SIG-M5 treated with dmso at 0.1 percent for 504 hours (cell line): ENCODE data around the gene EFNB2.

Experiments used
- DNase-seq: peaks from one replicate; lab custom pipeline; 2025; ENCODE audit not compliant: unreplicated experiment; lab: John Stamatoyannopoulos, UW

The EFNB2 gene

DNA sequence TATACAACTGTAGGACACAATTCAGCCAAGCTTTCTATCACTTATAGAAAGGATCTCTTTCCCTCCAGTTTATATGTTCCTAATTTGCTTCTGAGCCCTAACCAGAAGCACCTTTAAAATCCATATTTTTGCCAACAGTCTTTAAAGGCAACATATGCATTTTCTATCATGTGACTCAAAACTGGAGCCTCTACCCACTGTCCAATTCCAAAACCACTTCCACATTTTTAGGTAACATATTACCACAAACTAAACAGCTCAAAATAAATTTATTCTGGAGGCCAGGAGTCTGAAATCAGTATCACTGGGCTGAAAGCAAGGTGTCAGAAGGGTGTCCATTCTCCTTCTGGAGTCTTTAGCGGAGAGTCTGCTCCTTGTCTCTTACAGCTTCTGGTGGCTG, 15.9 kb upstream of the EFNB2 start:
- DNase-seq: no peak

DNA sequence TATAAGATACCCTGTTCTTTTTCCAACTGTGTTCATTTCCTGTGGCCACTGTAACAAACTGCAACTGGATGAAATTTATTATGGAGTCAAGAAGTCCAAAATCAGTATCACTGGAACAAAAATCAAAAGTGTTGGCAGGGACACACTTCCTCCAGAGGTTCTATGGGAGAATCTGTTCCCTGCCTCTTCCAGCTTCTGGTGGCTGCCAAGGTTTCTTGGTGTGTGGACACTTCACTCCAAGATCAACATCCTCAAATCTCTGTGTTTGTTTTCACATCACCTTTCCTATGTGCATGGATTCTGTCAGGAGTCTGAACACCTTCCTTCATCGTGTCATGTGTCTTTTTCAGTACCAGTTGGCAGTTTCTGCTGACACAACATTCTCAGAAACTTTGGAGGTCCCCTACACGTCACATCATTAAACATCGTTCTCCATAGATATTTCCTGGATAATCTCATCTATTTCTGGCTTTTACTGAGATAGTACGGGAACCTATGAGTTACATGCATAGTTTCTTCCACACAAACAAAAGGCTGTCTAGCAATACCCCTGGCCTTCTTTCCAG, 15.2 kb upstream of the EFNB2 start:
- no peak for DNase-seq

DNA sequence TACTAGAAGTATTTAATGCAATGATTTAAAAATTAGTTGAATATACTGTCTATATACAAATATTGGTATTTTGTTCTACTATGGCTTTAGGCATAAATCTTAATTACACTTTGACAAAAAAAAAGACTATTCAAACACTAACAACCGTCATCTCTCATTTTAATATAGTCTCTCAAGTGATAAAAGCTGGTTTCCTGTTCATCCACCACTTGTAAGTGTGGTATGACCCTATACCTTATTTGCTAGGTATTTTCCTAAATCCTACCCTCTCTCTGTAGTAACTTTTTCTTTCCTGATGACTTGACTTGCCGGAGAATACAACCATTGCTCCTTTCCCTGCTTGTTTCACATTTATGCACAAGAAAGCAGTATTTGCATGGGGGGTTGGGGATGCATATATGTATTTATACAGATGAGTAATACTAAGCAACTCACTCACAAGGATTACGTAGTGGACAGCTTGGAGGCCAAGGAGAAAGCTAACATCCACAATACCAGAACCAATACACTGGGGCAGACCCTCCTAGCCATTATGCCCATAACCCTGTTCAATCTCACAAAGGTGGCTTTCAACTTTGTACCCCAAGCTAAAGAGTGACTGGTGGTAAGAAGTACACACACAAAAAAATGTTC, 12.7 kb upstream of the EFNB2 start:
- DNase-seq: no peak

DNA sequence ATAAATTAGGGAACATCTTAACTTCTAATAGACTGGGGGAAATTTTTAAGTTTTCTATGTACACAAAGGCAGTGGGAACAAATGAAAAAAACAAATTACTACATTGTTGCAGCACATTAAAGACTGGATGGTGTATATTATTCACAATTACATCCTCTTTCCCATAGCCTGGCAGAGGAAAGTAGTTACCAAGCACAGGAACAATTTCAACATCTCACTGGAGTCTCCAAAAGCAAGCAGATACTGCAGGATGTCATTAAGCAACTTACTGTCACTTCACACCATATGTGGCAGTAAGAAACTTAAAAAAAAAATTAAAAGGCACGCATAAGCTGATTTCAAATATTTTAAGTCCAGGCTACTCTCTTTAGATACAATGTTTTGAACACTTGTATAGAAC, 6.4 kb upstream of the EFNB2 start:
- peak; percentile 57 for DNase-seq

- DNase-seq: no peak
These were observed 5.2 kb upstream of the EFNB2 start for GRCh38 chr13:106540613-106541012.

- no peak for DNase-seq
These were observed 2.1 kb upstream of the EFNB2 start for GRCh38 chr13:106537521-106537920.

- peak; percentile 69 for DNase-seq
These were observed 977 bp upstream of the EFNB2 start for GRCh38 chr13:106536244-106537034.

DNA sequence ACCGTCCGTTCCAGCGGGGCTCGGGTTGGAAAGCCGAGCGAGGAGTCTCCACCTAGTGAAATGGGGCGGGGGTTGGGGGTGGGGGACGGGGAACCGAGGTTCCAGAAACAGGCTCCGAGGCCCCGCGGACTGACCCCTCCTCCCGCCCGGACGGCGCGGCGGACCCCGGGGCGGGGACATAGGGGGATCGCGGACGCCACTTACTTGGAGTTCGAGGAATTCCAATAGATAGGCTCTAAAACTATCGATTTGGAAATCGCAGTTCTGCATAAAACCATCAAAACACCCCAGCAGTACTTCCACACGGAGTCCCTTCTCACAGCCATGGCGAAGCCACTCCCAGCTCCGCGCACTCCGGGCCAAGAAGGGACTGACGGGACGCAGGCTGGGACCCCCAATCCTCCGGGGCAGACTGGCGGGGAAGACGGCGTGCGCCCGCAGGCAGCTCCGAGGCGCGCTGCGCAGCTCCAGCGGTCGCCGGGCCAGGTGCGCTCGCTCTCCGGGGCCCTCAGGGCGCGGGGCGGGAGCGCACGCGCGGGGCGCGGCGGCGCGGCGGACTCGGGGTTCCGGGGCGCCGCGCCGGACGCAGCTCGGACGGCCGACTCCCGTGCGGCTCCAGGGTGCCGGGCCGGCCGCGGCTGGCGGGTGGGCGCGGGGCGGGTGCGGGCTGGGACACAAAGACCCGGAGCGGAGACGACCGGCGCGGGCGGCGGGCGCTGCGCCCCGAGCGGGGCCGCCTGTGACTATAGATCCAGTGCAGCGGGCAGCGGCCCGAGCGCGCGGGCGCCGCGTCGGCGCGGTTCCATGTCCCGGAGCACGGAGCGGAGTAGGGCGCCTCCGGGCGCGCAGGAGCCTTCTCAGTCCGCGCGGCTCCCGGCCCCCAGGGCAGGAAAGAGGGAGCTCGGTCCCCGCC, 567 bp downstream of the EFNB2 start:
- DNase-seq: no peak

DNA sequence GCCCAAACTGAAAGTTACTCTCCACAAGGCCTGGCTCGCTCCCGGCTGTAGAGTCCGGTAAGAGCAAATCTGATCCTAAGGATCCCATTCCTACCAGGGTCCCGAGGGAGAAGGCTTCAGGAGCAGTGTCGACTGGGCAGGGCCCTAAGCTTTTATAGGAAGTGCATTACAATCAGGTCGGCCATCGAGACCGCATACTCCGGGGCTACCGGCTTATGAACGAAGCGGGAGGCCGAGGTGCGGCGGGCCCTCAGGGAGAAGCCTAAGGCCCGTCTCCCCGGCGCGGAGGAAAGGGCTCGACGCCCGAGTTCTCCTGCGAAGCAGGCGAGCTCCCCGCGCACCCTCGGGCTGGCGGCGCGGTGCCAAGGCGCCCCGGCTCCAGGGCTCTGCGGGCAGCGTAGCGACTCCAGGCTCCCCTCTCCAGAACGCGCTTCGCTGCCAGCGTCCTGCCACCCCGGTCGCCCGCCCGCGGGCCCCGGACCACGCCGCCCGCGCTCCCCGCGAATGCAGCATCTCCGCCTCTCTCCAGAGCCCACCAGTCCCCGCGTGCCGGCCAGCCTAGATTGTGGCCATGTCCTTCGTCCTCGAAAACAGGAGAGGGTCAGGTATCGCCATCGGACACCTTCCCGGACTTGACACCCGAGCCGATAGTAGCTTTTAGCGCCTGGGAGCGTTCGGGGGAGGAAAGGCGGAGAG, 1.4 kb downstream of the EFNB2 start:
- DNase-seq: no peak

DNA sequence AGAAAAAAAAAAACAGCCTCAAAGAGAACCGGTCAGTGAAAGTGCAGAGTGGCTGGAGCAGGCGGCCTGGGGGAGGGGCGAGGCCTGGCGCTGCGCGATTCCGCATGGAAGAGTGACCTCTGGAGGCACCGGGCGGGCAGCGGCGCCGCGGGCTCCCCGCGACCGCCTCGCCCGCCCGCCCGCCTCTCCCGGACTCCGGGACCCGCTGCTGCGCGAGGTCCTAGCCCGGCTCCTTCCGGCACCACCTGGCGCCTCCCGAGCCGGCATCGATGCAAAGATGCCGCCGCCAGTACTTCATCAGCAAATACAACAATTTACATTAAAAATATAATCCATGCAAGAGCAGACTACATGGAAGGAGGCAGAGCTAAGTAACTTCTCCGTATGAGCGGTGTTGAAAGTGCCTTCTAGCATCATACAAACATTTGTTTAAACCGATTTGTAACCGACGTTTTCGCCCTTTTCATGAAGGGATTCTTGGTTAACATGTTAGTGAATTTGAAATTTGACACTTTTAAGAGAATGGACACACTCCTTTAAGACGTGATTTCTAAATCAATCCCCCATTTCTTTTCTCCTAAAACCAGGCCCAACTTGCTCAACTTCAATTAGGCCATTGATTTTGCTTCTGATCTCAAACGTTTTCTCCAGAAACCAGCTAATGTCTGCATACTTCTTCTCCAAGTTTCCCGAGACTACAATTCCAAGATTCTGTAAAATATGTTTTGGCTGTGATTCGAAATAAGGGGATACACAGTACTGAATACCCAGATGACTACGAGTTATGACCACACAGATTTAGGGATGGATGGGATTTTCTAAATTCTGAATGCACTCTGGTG, 2.1 kb downstream of the EFNB2 start:
- DNase-seq: no peak

GRCh38 chr13:106532111-106532929, 3.1 kb downstream of the EFNB2 start:
- DNase-seq: no peak

- DNase-seq: no peak
These were observed 4.4 kb downstream of the EFNB2 start for GRCh38 chr13:106530980-106531481.

DNA sequence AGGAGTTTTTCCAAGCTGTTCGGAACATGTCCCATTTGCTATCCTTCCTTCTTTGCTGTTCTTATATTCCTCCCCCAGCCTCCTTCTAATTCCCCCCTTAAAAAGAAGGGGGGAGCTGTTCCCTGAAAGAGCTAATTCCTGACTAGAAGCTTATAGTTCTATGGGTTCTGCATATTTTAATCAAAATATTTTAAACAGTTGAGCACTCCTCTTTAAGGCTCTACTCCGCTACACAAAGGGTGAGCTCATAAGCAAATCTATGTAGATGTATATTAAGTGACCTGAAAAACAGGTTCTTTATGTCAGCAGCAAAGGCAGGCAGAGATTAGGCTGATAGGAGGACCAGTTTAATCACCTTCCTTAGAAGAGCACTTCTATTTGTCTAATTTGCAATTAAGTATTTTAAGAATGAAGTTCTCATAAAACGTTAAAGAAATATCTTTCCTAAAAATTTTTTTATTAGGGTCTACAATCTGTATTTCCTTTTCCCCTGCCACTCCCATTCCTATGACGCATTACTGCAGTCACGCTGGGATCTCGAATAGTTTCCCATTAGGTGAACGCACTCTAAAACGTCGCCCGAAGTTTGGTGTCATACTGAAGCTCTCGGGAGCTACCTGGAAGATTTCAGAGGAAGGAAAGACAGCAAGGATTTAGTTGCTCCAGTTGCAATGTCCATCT, 5.2 kb downstream of the EFNB2 start:
- peak; percentile 21 for DNase-seq

- no peak for DNase-seq
These were observed 5.9 kb downstream of the EFNB2 start for GRCh38 chr13:106529415-106530170.

DNA sequence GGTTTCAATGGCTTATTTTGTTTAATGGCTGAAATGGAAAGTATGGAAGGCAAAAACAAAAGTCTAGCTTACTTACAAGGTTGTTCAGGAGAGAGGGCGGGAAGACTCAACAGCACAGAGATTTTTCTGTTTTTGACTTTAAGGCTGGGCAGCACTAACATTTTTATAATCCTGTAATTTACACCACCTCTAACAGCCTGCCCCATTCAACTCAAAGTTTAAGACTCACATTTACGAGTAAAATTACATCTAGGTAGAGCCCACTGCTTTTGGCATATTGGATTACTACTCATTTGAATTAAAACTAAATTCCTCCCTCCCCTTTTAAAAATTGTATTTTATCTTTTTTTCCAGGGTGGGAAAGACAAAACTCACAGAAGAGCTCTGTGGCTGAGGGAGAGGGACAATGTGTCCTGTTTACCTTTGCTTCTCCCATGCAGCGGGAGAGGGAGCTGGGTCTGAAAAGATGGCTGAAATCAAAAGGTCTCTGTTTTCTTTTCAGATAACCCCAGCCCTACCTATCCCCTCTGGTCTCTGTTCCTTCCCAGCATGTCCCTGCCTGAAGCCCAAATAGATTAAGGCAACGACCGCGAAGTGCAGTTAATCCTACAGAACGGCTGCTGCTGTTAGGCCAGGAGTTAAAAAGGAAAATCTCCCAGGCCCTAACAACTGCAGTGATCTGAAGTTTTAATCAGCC, 6.6 kb downstream of the EFNB2 start:
- no peak for DNase-seq

GRCh38 chr13:106527826-106528225, 7.6 kb downstream of the EFNB2 start:
- DNase-seq: no peak

DNA sequence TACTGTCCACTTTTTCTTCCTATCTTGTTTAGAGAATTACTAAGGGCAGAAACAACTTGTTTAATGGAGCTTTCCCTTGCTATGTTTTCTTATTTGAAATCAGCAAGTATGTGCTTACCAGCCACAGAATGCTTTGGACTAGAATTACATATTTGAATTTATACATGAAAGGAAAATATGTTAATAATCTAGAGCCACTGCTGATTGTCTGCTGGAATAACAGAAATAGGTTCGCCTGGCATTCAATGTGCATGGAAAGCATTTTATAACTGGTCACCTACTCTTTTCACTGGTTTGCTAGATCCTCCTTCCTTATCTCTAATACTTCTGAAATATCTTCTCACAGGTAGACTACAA, 8.0 kb downstream of the EFNB2 start:
- DNase-seq: no peak
